ENCODE results near the gene CATSPER3.

The CATSPER3 gene

DNA sequence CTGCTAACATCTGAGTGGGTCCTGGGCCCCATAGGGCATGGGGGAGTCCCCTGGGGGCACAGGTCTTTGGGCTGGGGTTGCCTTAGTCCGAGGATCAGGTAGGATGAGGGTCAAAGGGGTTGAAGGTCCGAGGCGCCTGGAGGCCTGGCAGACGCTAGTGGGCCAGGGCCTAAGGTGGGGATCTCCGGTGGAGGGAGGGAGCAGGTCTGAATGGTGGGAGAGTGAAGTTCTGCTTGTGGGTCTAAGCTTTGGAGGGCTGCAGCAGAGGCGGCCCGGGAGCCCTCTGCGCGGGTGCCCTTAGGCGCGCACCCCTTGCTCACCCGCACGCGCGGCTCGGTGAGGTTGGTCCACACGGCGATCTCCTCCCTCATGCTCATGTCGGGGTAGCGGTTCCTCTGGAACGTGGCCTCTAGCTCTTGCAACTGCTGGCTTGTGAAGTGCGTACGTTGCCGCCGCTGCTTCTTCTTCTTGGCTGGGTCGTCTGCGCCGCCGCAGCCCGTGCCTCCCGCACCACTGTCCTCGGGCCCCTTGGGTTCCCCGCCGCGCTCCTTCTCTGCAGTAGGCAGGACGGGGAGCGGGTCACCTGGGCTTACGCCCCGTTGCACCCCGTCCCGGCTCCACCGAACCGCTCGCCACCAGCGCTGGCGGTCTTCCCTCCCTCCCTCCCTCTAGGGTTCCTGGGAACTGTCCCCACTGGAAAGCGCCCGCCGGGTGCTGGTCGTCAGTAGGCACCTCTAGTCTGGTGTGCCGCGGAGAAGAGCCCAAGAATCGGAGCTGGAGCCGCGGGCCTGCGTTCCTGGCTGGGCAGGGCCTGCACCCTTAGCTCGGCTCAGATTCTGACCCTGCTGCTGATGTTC is 63.5 kb downstream of the CATSPER3 start:
- H3K4me3 ChIP-seq (ENCODE audit: control insufficient read depth, low read depth, low read length): peak overlapping the region; percentile 85
- TF ChIP-seq, protein P1, sequence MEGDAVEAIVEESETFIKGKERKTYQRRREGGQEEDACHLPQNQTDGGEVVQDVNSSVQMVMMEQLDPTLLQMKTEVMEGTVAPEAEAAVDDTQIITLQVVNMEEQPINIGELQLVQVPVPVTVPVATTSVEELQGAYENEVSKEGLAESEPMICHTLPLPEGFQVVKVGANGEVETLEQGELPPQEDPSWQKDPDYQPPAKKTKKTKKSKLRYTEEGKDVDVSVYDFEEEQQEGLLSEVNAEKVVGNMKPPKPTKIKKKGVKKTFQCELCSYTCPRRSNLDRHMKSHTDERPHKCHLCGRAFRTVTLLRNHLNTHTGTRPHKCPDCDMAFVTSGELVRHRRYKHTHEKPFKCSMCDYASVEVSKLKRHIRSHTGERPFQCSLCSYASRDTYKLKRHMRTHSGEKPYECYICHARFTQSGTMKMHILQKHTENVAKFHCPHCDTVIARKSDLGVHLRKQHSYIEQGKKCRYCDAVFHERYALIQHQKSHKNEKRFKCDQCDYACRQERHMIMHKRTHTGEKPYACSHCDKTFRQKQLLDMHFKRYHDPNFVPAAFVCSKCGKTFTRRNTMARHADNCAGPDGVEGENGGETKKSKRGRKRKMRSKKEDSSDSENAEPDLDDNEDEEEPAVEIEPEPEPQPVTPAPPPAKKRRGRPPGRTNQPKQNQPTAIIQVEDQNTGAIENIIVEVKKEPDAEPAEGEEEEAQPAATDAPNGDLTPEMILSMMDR (IDR thresholded peaks at IDR 0.05; ENCODE audit: control insufficient read depth, insufficient read depth, low read depth, low read length, missing control alignments): no peak
- DNase-seq (ENCODE audit: low read depth): no peak

DNA sequence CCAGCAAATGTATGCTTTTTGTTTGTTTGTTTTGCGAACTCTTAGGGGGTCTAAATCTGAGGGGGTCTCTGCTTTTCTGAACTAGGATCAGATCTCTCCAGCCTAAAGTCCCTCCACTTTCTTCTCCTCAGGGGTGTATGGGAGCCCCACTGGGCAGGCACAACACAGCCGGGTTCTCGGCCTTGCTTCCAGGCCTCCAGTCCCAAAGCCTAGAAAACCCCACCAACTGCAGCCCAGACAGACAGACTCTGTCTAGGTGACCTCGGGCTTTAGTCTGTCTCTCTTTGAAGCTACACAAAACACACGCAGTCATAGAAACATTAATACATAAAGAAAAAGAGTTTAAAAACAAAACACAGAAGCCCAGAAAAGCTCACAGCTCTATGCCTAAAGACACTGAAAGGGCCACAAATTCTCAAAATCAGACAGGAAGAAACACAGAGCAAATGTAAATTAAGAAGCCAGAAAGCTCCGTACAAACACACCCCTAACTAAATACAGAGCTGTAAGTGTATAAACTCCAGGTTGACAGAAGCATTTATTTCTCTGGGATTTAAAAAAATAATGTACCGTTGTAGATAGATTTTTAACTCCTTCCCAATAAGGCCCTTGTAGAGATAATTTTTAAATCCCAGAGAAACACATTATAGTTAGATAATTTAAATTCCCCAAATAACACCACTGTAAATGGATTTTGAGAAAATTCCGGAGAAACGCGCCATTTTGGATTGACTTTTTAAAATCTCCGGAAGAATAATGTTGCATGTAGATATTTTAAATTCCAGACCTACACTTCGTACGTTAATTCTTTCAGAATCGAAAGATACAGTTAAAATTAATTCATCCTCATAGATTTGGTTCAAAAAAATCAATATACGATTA is 64.3 kb downstream of the CATSPER3 start:
- no peak for DNase-seq (ENCODE audit: low read depth)
- TF ChIP-seq, protein P1 (IDR thresholded peaks at IDR 0.05; ENCODE audit: control insufficient read depth, insufficient read depth, low read depth, low read length, missing control alignments): no peak
- peak overlapping the region; percentile 85 for H3K4me3 ChIP-seq (ENCODE audit: control insufficient read depth, low read depth, low read length)

DNA sequence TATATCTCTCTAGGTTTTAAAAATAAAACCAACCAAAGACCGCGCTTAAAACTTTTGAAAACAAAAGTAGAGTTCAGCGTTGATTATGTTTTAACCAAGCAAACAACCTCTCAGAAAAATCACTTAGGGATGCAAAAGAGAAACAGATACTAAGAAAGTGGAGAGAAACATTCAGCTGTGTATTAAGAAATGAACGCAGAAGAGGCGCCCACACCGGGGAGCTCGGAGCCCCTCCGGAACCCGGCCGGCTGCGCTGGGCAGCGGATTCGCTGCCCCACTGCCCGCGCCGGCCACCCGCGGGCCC is 64.9 kb downstream of the CATSPER3 start:
- peak overlapping the region; percentile 85 for H3K4me3 ChIP-seq (ENCODE audit: control insufficient read depth, low read depth, low read length)
- TF ChIP-seq, protein P1 (IDR thresholded peaks at IDR 0.05; ENCODE audit: control insufficient read depth, insufficient read depth, low read depth, low read length, missing control alignments): no peak
- DNase-seq (ENCODE audit: low read depth): no peak

DNA sequence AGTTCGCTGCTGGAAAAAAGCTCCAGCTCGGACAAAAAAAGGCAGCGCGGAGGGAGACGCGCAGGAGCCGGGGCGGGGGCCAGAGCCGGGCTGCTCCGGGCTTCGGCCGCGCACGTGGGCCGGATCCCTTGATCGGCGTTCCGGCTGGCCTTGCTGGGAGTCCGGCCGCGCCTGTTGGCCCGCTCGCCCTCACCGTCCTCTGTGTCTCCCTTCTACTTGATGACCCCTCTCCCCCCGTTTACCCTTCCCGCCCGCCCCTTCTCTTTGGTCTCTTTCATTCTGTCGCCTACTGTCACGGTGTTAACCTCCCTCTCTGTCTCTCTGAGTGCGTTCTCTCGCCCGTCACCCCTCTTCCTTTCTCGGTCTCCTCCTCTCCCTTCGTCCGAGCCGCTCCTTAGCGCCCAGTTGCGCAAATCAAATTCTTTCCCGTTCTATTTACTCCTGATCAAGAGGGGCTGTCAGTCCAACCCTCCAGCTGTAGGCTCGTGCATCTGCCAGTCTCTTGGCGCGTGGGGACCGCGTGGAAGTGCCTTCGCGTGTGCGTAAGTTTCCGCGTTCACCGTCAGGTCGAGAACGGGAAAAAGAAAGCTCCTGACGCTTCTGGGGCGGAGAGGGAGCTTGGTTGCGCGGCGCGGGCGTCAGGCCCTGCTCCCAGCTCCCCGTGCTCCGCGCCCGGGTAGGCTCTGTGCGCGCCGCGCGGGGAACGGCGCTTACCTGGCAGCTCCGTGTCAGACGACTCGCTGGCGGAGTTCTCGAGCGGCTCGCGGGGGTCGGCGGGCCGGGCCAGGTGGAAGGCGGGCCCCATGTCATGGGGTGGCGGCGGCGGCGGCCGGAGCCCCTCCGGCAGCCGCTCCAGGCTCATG is 65.5 kb downstream of the CATSPER3 start:
- no peak for DNase-seq (ENCODE audit: low read depth)
- TF ChIP-seq, protein P1 (IDR thresholded peaks at IDR 0.05; ENCODE audit: control insufficient read depth, insufficient read depth, low read depth, low read length, missing control alignments): no peak
- H3K4me3 ChIP-seq (ENCODE audit: control insufficient read depth, low read depth, low read length): peak overlapping the region; percentile 85

DNA sequence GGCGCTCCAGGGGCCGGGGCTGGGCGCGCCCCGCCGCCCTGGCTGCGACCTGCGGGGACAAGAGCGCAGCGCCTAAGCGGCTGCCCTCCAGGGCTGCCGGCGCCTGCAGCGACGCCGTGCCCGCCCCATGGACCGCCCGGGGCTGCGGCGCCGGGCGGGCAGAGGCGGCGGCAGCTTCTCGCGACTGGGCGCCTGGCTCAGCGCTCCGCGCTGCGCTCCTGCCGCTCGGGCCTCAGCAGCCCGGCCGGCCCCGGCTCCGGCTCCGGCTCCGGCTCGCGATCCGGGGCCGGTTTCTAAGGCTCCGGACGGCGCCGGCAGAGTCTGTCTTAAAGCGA is 66.2 kb downstream of the CATSPER3 start, which contains the start of gene PITX1:
Gene PITX1 (minus strand): TSS at position 328 of the 335 bp plus-strand sequence. CDS start 347 bp downstream, outside the sequence.
- no peak for DNase-seq (ENCODE audit: low read depth)
- peak within 1 kb of the TSS; percentile 85 for H3K4me3 ChIP-seq (ENCODE audit: control insufficient read depth, low read depth, low read length)
- TF ChIP-seq, protein P1 (IDR thresholded peaks at IDR 0.05; ENCODE audit: control insufficient read depth, insufficient read depth, low read depth, low read length, missing control alignments): no peak

All from AG09309 (cell line).